Hepatocyte (in vitro differentiated cells): ENCODE measurements around the gene IL22RA1. TPM values are rescaled to one million over a fixed set of nuclear protein-coding genes. Genes with fewer than 3 reads are reported as not detected.

Experiments
- DNase-seq: peaks from one replicate; pipeline ENCODE4 v3.0.0-alpha.2; 2016; ENCODE audit warnings: low spot score
- H2AFZ ChIP-seq: fragments of 200-600 bp; sonication (generic); 2 replicates; pipeline ENCODE4 v1.6.0; 2016; ENCODE audit warnings: antibody characterized with exemption, mild to moderate bottlenecking
- H3K27ac ChIP-seq: fragments of 200-600 bp; sonication (generic); 2 replicates; pipeline ENCODE4 v1.5.1; 2016; ENCODE audit warnings: mild to moderate bottlenecking
- H3K27me3 ChIP-seq: fragments of 200-600 bp; sonication (generic); 2 replicates; pipeline ENCODE4 v1.6.1; 2016
- H3K36me3 ChIP-seq: fragments of 200-600 bp; sonication (generic); replicated peaks from 2 replicates; pipeline ENCODE4 v1.5.1; 2016; ENCODE audit warnings: low read depth; ENCODE audit not compliant: insufficient read depth
- H3K4me1 ChIP-seq: fragments of 200-600 bp; sonication (generic); 2 replicates; pipeline ENCODE4 v1.5.1; 2016; ENCODE audit warnings: mild to moderate bottlenecking, moderate library complexity; ENCODE audit not compliant: insufficient read depth
- H3K4me2 ChIP-seq: fragments of 200-600 bp; sonication (generic); 2 replicates; pipeline ENCODE4 v1.6.0; 2016
- H3K4me3 ChIP-seq: fragments of 200-600 bp; sonication (generic); 2 replicates; pipeline ENCODE4 v1.5.1; 2016; ENCODE audit warnings: mild to moderate bottlenecking
- H3K79me2 ChIP-seq: fragments of 200-600 bp; sonication (generic); 2 replicates; pipeline ENCODE4 v1.6.0; 2017; ENCODE audit warnings: mild to moderate bottlenecking
- H3K9me2 ChIP-seq: fragments of 200-600 bp; sonication (generic); replicated peaks from 2 replicates; pipeline ENCODE4 v1.6.0; 2017; ENCODE audit warnings: mild to moderate bottlenecking; ENCODE audit not compliant: insufficient read depth
- H3K9me3 ChIP-seq: fragments of 200-600 bp; sonication (generic); 2 replicates; pipeline ENCODE4 v1.5.1; 2016; ENCODE audit warnings: low read depth, mild to moderate bottlenecking
- H4K20me1 ChIP-seq: fragments of 200-600 bp; sonication (generic); 2 replicates; pipeline ENCODE4 v1.6.0; 2016; ENCODE audit warnings: mild to moderate bottlenecking; ENCODE audit not compliant: insufficient read depth, poor library complexity, severe bottlenecking
- CTCF ChIP-seq: fragments of 200-600 bp; sonication (generic); IDR thresholded peaks from 2 replicates; pipeline ENCODE4 v1.5.1; 2016; ENCODE audit warnings: antibody characterized with exemption, mild to moderate bottlenecking; ENCODE audit not compliant: poor library complexity
- EZH2 ChIP-seq: fragments of 200-600 bp; sonication (generic); IDR thresholded peaks from 2 replicates; pipeline ENCODE4 v1.6.1; 2016; ENCODE audit warnings: antibody characterized with exemption, mild to moderate bottlenecking, borderline replicate concordance
- EZH2phosphoT487 ChIP-seq: fragments of 200-600 bp; sonication (generic); IDR thresholded peaks from one replicate; pipeline ENCODE4 v1.6.1; 2018; ENCODE audit warnings: antibody characterized with exemption, mild to moderate bottlenecking, low read depth, moderate library complexity; ENCODE audit not compliant: unreplicated experiment, severe bottlenecking
- WGBS: methylation state at CpG from one replicate; pipeline ENCODE4 v1.1.6; 2016; ENCODE audit warnings: low lambda C conversion rate; ENCODE audit errors: missing lambda C conversion rate; 5-methylcytosine and 5-hydroxymethylcytosine counted together
- polyA plus RNA-seq: library from polyadenylated mRNA; unstranded; fragments of >200 nt; fragmentation: Nextera tagmentation; extraction: Ambion mirVana; gene quantifications from 2 replicates; pipeline ENCODE4 v1.2.1, GENCODE V29; 2016
- total RNA-seq: library from RNA; depleted of rRNA; stranded (reverse); fragments of >200 nt; gene quantifications from 2 replicates; pipeline ENCODE4 v1.2.3, GENCODE V29; 2014

The IL22RA1 gene
- total and polyA plus RNA-seq, 2 experiments from 2014 or later = 6.1 to 8.2 TPM

GRCh38 chr1:24169286-24169685, 26.3 kb upstream of the IL22RA1 start:
- WGBS = 98% methylated on average over 11 of the region's 12 CpGs
- Histone ChIP-seq H3K36me3 (peaks cover 1% of the 10 kb centered on the region), H3K79me2 (peaks cover 15% of the 10 kb centered on the region), H4K20me1 (no peaks in the 10 kb centered on the region), H3K27ac (no peak overlapping the region), H3K4me1 (no peaks in the 10 kb centered on the region), H3K4me2 (no peak overlapping the region), H3K4me3 (no peak overlapping the region), H3K9me3 (no peaks in the 10 kb centered on the region), H2AFZ (no peak overlapping the region), H3K9me2 (no peaks in the 10 kb centered on the region), H3K27me3 (no peaks in the 10 kb centered on the region)
- TF ChIP-seq EZH2phosphoT487 (no peak), EZH2 (no peak)
- DNase-seq = no peak

- 95% methylated on average over 7 of the region's 7 CpGs for WGBS
- Histone ChIP-seq H3K79me2 (peaks cover 14% of the 10 kb centered on the region), H3K4me1 (no peaks in the 10 kb centered on the region), H3K27me3 (no peaks in the 10 kb centered on the region), H3K27ac (no peak overlapping the region), H4K20me1 (no peaks in the 10 kb centered on the region), H2AFZ (no peak overlapping the region), H3K9me2 (no peaks in the 10 kb centered on the region), H3K4me3 (no peak overlapping the region), H3K36me3 (peaks cover 5% of the 10 kb centered on the region), H3K9me3 (no peaks in the 10 kb centered on the region), H3K4me2 (no peak overlapping the region)
- no peak for DNase-seq
- TF ChIP-seq CTCF (no peak), EZH2phosphoT487 (no peak), EZH2 (no peak)
These were observed 25.3 kb upstream of the IL22RA1 start for GRCh38 chr1:24168245-24168644.

GRCh38 chr1:24167008-24167407, 24.1 kb upstream of the IL22RA1 start:
- no peak overlapping the region for H3K27ac ChIP-seq
- H3K79me2 ChIP-seq = peaks cover 5% of the 10 kb centered on the region
- H3K4me2 ChIP-seq = no peak overlapping the region
- H3K4me3 ChIP-seq = no peak overlapping the region
- no peak overlapping the region for H2AFZ ChIP-seq
- H3K4me1 ChIP-seq = no peaks in the 10 kb centered on the region
- H3K27me3 ChIP-seq = no peaks in the 10 kb centered on the region
- no peaks in the 10 kb centered on the region for H3K9me2 ChIP-seq
- H3K36me3 ChIP-seq = peaks cover 5% of the 10 kb centered on the region
- TF ChIP-seq EZH2 (no peak), EZH2phosphoT487 (no peak), CTCF (no peak)
- H3K9me3 ChIP-seq = no peaks in the 10 kb centered on the region
- no peak for DNase-seq
- no peaks in the 10 kb centered on the region for H4K20me1 ChIP-seq
- 76% methylated on average over 4 of the region's 4 CpGs for WGBS

- no peaks in the 10 kb centered on the region for H3K27me3 ChIP-seq
- H4K20me1 ChIP-seq = no peaks in the 10 kb centered on the region
- H3K4me3 ChIP-seq = no peak overlapping the region
- TF ChIP-seq CTCF (no peak), EZH2phosphoT487 (no peak), EZH2 (no peak)
- WGBS = 100% methylated on average over 2 of the region's 2 CpGs
- no peak overlapping the region for H3K27ac ChIP-seq
- no peaks in the 10 kb centered on the region for H3K79me2 ChIP-seq
- peaks cover 5% of the 10 kb centered on the region for H3K36me3 ChIP-seq
- no peaks in the 10 kb centered on the region for H3K9me3 ChIP-seq
- no peak overlapping the region for H3K4me2 ChIP-seq
- no peaks in the 10 kb centered on the region for H3K4me1 ChIP-seq
- no peaks in the 10 kb centered on the region for H3K9me2 ChIP-seq
- H2AFZ ChIP-seq = no peak overlapping the region
- DNase-seq = no peak
These were observed 22.6 kb upstream of the IL22RA1 start for GRCh38 chr1:24165500-24165899.
